CD4-positive, alpha-beta T cell treated with Interleukin-10 for 1 hour (primary cell): ENCODE measurements around the gene BEST3.
"Not testable (repeated sequence)": the region's sequence is repeated elsewhere in the genome, so short reads cannot be mapped to it uniquely, and the experiment has no call there.

Experiments
- DNase-seq: peaks from one replicate; pipeline ENCODE4 v3.0.0-alpha.2; 2020

Gene BEST3

DNA sequence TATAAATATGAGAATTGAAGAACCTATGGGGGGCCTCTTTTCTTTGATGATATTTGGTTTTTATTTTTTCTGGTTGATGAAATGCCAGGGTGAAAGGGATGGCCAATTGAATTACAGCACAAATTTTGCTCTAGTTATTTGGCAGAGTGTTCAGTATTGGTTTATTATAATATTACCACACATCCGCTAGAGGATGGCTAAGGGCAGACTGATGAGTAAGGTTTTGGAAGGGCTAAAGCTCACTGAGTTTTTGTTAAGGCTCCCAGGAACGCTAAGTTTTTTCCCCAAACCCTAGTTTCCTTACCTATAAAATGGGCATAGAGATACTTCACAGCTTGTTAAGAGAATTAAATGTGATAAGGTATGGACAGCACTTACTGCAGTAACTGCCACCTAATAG, 54.1 kb downstream of the BEST3 start:
- DNase-seq = no peak

DNA sequence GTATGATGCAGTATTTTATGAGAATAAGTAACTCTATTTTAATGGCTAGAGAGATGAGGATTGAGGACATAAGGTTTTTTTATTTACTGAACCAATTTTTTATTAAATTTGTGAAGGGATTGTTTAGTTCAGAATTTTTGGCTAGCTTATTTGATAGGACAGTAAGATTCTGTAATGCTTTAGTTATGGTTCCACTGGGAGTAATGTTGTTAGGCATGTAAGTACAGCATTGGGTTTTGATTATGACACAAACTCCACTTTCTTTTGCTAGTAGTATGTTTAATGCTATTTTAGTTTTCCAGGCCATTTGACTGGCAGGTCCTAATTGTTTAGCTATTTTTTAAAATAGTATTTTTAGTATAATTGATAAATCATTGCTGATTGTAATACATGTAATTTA, 54.6 kb downstream of the BEST3 start:
- no peak for DNase-seq

DNA sequence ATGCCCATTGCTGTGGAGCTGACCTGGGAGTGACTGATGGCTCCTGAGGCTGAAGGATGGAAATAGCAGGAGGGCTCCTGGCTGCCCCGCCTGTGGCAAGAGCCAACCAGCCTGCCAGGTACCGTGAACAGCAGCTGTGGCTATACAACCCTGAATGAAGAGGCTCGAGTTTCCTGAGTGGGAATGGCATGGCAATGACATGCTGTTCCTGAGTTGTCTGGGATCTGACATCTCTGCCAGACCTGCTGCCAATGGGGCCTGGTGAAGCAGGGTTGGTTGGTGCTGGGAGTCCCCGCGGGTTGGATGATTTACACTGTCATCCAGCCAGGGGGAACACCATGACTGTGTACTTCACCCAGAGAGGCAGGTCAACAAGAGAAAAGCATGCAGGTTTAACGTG, 56.6 kb downstream of the BEST3 start:
- DNase-seq = no peak

DNA sequence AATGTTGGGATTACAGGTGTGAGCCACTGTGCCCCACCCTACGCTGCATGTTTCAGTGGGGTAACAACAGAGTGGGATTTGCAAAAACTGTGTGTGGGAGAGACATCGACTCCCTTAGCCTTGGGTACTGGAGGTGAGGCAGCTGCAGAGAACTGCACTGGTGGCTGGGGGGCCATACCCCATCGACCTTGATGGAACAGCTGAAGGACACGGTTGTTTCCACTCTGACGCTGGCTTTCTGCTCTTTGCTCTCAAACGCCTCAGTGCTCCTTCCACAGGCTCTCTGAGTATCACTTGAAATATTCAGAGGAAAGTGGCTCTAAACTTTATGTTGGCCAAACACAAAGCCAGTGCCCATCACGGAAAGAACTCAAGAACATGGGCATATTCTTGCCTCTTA, 57.6 kb downstream of the BEST3 start:
- no peak for DNase-seq

DNA sequence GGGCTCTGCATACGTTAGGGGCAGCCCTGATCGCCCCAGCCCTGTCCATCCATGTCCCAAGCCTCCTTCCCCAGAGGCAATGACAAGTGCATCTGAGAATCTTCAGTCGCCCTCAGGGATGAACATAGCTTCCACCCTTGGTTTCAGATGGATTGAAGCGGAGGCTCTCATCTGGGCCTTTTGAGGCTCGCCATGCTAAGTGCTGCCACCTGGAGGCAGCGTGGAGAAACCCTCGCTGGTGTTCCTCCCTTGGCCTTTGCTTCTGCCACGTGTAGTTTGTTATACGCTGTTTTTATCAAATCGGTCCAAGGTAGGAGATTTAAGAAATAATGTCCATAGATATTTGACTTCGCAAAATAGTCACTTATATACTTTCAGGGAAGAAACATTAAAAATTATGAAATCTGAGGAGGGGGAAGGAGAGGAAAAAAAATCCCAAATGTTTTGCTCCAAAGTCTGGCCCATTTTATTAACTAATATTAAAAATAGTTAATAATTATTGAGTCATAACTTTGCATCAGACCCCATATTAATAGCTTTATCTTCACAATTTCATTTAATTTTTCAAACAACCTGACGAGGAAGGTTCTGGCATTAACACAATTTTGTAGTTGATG, 59.6 kb downstream of the BEST3 start:
- peak; percentile 64 for DNase-seq

DNA sequence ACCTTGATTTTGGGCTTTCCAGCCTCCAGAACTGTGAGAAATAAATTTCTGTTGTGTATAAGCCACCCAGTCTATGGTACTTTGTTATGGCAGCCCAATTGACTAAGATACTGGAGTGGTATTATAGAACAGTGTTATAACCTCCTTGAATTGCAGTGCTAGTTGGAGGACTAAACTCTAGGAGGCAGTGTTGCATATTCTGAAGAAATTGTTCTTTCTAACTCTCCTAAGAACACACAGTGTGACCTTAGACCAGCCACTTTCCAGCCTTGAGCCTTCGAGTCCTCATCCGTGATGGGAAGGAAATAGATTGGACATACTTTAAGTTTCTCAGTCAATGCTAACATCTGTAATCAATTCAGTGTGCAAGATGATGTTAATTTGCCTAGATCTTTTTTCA, 66.0 kb downstream of the BEST3 start:
- no peak for DNase-seq

DNA sequence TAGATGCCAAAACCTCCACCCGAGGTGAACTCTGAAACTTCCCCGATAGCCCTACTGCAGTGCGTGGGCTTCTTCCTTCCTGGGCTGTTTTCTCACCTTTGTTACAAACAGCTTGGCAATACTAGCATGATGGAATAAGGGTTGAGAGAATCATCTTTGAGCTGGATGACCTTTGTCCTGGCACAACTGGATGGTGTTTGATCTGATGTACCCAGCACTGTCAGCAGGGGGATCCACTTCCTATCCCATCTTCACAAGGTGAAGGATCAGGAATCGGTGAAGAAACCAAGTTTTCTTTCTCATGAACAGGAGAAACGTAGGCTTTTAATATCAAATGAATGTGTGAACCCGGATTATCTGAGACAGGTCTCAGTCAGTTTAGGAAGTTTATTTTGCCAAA, 68.9 kb downstream of the BEST3 start:
- no peak for DNase-seq

DNA sequence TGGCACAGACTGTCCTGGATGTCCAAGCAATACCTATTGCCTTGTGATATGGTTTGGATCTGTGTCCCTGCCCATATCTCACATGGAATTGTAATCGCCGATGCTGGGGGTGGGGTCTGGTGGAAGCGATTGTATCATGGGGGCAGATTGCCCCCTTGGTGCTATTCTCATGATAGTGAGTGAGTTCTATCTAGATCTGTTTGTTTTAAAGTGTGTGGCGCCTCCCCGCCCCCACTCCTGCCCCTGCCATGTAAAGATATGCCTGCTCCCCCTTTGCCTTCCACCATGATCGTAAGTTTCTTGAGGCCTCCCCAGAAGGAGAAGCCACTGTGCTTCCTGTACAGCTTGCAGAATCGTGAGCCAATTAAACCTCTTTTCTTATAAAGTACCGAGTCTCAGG, 71.6 kb downstream of the BEST3 start:
- no peak for DNase-seq

DNA sequence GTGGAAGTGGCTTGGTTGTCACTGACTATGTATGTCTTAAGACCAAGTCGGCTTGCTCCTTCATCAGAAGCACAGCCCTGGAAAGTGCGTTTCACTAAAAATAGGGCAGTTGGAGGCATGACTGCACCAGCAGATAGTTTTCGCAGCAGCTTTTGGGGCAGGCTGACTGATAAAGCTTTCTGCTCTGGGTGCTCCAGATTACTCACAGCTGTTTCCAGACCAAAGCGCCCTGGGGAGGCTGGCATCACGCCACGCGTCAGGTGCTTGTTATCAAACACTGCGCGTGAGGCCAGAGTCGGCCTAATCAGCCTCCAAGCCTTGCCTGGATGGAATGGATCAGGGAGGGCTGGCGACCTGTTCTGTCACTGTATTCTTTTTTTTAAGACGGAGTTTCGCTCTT, 75.1 kb downstream of the BEST3 start:
- DNase-seq = no peak

DNA sequence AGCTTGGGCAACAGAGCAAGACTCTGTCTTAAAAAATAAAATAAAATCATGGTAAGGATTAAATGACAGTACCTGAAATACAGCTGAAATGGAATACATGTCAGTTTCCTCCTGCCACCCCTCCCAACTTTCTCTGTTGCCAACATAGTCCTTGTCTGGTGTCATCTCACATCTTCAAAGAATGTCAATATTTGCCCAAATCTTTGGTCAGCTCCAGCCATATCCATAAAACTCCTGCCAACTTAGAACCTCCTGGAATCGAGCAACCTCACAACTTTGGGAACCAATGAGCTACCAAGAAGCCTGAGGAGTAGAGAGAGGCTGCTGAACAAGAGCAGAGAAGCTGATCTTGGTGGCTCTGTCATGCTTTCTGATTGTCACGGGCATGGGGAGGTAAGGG, 77.6 kb downstream of the BEST3 start:
- no peak for DNase-seq

DNA sequence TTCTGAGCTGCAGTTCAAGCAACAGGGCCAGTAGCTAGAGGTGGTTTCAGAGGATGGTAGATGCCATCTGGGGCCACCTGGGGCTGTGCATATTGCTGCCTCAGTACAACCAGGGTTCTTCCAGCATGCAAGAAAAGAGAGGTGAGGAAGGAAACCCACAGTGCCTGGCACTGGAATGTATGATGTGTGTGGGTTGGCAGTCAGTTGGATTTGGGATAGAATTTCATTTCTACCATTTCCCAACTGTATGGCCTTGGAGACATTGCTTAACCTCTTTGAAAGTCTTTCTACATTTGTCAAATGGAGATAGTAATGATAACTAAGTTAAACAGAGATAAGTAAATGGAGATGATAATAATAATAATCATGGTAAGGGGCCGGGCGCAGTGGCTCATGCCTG, 78.2 kb downstream of the BEST3 start:
- DNase-seq = no peak

DNA sequence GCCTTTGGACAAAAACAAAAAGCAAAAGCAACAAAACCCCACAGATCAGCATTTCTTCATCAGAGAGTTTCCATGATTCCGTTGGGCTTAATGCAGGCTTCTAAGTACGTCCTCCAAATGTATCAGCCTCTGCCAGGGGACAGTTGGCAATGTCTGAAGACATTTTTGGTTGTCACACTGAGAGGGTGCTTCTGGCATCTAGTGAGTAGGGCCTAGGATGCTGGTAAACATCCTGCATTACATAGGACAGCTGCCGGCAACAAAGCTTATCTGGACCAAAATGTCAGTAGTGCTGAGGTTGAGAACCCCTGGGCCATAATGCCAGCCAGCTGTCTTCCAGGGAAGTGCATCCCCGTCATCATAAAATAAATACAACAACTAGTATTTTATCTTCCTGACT, 79.0 kb downstream of the BEST3 start:
- no peak for DNase-seq

DNA sequence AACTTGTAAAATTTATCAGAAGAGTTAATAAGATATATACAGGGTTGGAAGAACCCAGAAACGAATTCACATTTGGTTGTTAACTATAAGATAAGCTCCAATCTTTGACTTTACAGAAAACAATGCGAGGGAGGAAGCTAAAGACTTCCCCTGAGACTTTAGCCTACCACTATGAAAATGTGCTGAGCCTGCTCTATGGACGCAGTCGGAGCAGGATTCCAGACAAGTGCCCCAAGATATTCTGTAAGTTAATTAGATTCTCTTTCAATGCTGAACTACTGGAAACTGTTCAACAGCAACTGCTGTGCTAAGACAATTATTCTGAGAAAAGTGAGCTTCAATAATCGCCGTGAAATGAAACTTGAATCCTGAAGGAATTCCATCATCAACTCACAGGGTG, 80.1 kb downstream of the BEST3 start:
- no peak for DNase-seq

DNA sequence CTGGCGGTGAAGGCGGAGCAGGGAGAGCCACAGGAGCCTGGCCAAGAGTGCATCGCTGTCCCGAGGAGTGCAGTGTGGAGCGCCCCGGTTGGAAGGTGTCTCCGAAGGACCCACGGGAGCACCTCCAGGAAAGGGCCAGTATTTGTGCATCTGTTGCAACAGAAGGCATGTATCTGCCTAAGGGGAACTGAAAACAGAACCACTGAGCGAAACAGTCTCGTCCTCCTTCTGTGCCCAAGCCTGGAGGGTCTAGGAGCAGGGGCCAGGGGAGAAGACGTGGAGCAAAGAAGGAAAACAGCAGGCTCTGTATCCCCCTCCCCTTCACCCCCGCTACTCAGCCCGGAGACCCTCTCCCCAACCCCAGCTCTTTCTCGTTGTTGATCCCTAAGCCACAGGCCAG, 83.1 kb downstream of the BEST3 start:
- DNase-seq = no peak

DNA sequence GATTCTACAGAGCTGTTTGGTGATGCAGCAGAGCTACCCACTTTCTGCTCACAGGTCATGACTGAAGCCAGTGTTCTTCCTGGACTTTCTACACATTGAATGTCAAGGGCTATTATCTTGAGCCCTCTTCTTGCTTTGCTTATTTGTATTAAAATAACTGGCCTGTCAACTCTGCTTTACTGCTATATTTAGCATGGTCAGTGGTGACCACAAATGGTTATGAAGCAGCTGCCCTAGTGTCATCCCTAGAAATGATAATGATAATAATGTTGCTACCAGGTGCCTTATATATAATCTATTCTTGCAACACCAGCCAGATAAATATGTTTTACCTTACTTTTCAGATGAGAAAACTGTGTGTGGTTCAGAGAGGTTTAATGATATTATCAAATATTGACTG, 85.8 kb downstream of the BEST3 start:
- no peak for DNase-seq

DNA sequence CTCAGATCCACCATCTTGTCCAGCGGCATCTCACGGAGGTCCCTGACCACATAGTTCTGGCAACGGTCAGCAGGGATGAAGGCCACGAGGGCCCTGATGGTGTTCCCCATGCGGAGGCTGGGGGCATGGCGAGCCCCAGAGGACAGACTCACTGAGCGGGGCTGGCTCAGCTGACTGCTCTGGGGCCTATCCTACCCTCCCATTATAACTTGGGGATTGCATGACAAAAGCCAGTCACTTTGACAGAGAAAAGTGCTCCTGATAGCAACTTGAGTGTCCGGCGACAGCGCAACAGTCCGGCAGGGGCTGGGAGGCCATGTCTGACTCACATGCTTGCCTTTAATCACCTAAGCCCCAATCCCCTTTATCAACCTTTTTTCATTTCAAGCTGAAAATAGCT, 88.4 kb downstream of the BEST3 start, which contains the start of gene LRRC10:
TSS of gene LRRC10 (minus strand) at position 179 of the 400 bp plus-strand sequence. CDS start at position 110, 69 bp downstream.
- no peak for DNase-seq

DNA sequence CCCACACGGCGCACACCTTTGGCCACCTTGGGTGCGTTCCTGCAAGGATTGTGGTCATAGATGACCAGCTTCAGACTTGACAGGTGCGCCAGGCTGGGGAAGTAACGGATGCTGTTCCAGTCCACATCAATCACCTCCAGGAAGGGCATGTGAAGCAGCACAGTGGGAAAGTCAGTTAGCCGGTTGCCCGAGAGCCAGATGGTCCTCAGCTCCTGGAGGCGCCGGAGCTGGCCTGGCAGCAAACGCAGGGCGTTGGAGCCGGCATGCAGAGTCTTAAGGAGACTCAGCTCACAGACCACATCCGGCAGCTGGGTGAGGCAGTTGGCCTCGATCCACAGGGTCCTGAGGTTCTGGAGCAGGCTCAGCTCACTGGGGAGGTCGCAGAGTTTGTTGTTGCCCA, 89.0 kb downstream of the BEST3 start:
- DNase-seq = no peak

DNA sequence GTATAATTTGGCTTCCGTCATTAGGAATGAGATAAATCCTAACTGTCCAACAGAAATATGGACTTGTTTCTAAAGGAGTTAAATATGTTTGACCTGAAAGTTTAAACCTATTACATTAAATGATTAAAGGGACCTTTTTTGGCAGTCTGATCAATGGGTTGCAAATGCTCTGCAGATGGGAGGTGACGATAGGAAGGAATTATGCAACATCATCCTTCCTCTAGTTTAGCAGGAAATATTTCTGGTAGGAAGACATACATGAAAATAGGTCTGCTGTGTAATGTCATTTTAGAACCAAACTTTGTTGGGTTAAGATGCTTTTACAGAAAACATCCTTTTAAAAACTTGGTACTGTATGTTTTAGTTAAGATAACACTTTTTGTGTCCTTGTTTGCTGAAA, 91.0 kb downstream of the BEST3 start:
- DNase-seq = no peak

DNA sequence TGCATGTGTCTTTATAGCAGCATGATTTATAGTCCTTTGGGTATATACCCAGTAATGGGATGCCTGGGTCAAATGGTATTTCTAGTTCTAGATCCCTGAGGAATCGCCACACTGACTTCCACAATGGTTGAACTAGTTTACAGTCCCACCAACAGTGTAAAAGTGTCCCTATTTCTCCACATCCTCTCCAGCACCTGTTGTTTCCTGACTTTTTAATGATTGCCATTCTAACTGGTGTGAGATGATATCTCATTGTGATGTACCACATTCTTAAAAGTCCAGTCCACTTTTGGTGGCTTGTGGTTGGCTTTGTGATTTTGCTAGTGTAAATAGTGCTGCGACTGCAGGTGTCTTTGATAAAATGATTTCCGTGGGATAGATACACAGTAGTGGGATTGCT, 94.8 kb downstream of the BEST3 start:
- DNase-seq = not testable (repeated sequence)
